ENCODE results near the gene XXYLT1.

Gene XXYLT1

GRCh38 chr3:195072916-195073564 lies 197.9 kb downstream of the XXYLT1 start:
- DNase-seq = peak; percentile 34

GRCh38 chr3:195071916-195072820 lies 198.8 kb downstream of the XXYLT1 start:
- DNase-seq = peak; percentile 49

GRCh38 chr3:195071011-195071728 lies 199.8 kb downstream of the XXYLT1 start:
- peak; percentile 44 for DNase-seq

GRCh38 chr3:195070336-195070735 lies 200.6 kb downstream of the XXYLT1 start:
- DNase-seq = peak; percentile 17

- DNase-seq = peak; percentile 55
These were observed 201.3 kb downstream of the XXYLT1 start for GRCh38 chr3:195069501-195070251.

- peak; percentile 2 for DNase-seq
These were observed 202.6 kb downstream of the XXYLT1 start for GRCh38 chr3:195068084-195069080.

- peak; percentile 46 for DNase-seq
These were observed 204.5 kb downstream of the XXYLT1 start for GRCh38 chr3:195066441-195066841.

GRCh38 chr3:195065864-195066185 lies 205.1 kb downstream of the XXYLT1 start:
- DNase-seq = no peak

- DNase-seq = no peak
These were observed 205.7 kb downstream of the XXYLT1 start for GRCh38 chr3:195065142-195065863.

GRCh38 chr3:195064300-195064931 lies 206.5 kb downstream of the XXYLT1 start:
- DNase-seq = no peak

GRCh38 chr3:195063581-195064193 lies 207.3 kb downstream of the XXYLT1 start:
- no peak for DNase-seq

- DNase-seq = no peak
These were observed 208.0 kb downstream of the XXYLT1 start for GRCh38 chr3:195062866-195063540.

- DNase-seq = peak; percentile 50
These were observed 209.0 kb downstream of the XXYLT1 start for GRCh38 chr3:195061756-195062655.

- peak; percentile 59 for DNase-seq
These were observed 210.2 kb downstream of the XXYLT1 start for GRCh38 chr3:195060531-195061291.

GRCh38 chr3:195060217-195060481 lies 210.8 kb downstream of the XXYLT1 start:
- no peak for DNase-seq

- peak; percentile 33 for DNase-seq
These were observed 211.3 kb downstream of the XXYLT1 start for GRCh38 chr3:195059471-195060216.

GRCh38 chr3:195059006-195059350 lies 212.0 kb downstream of the XXYLT1 start:
- peak; percentile 41 for DNase-seq
